Activated CD4-positive, alpha-beta T cell treated with anti-CD3 and anti-CD28 coated beads for 48 hours (primary cell): Measurements from ENCODE around the gene GPR32.

Experiments
- DNase-seq: peaks from one replicate; pipeline ENCODE4 v3.0.0-alpha.2; 2020

GPR32 gene

DNA sequence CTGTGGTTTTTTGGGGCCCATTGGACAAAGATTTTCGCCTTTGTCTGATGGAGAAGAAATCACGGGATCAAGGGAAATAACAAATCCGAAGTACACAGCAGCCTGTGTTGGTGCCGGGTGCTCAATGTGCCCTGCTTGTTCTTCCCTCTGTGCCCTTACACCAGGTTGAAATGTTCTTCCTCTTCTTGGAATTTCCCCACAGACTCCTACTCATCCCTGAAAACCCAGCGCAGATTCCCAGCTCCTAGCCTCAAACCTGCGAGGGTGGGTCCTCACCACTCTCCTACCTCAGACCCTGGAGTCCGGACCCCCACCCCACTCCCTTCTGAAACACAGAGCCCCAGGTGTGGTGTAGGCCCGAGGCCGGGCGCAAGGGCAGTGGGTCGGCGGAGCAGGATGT lies 15.1 kb downstream of the GPR32 start:
- DNase-seq, result no peak

DNA sequence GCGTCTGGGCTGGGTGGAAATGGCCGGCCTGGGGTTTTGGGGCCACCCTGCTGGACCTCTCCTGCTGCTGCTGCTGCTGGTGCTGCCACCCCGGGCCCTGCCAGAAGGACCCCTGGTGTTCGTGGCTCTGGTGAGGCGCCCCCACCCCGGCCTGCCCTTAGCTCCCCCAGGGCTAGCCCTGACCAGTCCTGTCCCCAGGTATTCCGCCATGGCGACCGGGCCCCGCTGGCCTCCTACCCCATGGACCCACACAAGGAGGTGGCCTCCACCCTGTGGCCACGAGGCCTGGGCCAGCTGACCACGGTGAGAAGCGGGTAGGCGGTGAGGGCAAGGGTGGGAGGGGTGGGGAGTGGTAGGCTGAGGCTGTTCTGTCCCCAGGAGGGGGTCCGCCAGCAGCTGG lies 20.1 kb downstream of the GPR32 start, which contains the start of gene ACP4:
Gene ACP4, plus strand, starts transcription at position 20 of the 400 bp plus-strand sequence. Its CDS starts 0 bp downstream, at position 20.
- peak; percentile 17 for DNase-seq

DNA sequence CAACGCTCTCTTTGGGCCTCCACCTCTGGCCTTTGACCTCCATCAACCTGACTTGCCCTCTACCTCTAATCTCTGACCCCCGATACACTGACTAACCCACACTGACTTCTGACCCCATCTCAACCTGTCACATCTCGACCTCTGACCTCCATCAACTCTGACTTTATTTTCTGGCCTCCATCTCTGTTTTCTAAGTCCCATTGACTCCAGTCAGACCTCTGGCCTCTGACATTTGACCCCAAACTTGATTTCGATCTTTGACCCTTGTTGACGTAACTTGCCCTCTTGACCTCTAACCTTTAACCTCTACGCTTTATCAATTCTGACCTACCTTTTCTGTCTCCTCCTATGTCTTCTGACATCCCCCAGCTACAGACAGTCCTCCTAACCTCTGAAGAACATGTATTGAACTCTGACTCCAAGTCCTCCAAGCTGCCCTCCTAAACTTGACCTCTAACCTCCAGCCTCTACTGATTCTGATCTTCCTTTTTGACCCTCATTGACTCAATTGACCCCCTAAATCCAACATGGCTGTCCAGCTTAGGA lies 20.7 kb downstream of the GPR32 start:
- no peak for DNase-seq

DNA sequence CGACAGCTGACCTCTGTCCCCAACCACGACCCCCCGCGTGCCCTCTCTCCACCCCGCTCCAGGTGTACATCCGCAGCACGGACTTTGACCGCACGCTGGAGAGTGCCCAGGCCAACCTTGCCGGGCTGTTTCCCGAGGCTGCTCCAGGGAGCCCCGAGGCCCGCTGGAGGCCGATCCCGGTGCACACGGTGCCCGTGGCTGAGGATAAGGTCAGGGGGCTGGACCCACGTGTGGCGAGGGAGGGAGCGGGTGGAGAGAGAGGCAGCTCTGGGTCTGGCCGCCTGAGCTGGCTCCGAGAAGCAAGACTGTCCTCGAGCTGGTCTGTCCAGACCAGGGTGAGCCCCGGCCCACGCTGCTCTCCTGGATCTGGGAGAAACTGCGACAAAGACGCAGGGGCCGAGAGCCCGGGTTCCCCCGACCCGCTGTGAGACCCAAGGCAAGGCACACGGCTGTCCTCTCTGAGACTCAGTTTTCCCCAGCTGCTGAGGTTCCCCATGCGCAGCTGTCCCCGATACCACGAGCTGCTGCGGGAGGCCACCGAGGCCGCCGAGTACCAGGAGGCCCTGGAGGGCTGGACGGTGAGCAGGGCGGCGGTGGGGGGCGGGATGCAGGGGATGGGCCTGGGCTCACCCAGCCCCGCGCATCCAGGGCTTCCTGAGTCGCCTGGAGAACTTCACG lies 21.5 kb downstream of the GPR32 start:
- no peak for DNase-seq

DNA sequence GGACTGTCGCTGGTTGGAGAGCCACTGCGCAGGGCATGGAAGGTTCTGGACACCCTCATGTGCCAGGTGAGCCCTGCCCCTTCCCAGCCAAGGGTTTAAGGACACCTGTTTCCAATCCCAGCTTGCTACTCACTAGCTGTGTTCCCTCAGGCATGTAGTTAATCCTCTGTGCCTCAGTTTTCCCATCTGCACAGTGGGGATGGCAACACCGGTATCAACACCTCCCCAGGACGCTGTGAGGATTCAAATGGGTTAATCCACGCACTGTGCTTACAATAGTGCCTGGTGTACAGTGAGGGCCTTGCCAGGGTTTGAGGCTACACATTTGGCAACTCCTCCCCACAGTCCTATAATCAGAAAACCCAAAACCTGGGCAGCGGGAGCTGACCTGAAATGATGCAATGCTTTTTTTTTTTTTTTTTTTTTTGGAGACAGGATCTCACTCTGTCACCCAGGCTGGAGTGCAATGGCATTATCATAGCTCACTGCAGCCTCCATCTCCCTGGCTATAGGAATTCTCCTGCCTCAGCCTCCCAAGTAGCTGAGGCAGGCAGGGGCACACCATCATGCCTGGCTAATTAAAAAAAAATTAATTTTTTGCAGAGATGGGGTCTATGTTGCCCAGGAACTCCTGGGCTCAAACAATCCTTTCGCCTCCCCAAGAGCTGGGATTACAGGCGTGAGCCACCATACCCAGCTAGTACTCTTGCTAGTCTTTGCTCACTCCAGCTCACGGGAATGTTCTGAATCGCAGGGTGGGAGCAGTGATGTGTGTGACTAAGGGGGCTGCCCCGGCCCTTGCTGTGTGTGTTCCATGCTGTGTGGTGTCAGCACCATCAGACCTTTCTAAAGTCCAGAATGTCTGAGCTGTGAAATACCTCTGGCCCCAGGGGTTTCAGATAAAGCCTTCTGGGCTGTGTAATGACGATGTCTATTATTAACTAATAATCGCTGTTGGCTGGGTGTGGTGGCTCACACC lies 22.3 kb downstream of the GPR32 start:
- no peak for DNase-seq

DNA sequence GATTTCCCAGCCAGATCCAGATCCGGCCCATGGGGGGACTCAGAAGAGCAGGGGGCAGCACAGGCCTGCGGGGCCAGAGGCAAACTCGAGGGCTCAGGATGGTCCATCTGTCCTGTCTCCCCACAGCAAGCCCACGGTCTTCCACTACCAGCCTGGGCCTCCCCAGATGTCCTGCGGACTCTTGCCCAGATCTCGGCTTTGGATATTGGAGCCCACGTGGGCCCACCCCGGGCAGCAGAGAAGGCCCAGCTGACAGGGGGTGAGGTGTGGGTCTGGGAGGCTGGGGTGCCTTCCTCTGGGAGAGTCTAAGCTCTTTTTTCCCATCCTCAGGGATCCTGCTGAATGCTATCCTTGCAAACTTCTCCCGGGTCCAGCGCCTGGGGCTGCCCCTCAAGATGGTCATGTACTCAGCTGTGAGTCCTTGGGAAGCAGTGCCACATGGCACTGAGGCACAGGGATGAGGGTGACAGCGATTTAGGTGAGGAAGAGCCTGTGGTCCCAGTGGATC lies 23.3 kb downstream of the GPR32 start:
- DNase-seq, result no peak

DNA sequence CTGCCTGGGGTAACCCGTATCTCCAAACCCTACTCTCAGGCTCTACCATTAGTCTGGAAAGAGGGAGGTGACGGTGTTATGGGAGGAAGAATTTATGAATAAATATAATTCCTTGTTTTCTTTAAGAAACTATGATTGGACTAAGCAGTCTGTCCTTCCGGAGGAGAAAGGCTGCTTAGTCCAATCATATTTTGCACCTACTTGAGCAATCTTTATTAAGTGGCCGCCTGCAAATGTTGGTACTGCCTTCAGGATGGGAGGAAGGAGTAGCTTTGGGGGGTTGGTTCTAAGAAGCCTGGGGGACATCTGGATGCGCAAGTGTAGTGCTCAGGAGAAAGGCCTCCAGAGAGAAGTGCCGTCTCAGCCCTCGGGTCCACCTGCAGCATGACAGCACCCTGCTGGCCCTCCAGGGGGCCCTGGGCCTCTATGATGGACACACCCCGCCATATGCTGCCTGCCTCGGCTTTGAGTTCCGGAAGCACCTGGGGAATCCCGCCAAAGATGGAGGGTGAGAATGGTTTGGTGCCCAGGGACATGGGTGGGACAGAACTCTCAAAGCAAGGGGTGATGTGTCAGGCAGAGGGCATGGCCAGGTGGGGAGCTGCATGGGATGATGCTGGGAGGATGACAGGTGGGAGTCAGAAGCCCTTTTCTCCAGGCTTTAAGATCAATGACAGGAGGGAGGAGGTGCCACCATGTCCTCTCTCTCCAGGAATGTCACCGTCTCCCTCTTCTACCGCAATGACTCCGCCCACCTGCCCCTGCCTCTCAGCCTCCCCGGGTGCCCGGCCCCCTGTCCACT lies 24.0 kb downstream of the GPR32 start:
- DNase-seq, result peak; percentile 53

DNA sequence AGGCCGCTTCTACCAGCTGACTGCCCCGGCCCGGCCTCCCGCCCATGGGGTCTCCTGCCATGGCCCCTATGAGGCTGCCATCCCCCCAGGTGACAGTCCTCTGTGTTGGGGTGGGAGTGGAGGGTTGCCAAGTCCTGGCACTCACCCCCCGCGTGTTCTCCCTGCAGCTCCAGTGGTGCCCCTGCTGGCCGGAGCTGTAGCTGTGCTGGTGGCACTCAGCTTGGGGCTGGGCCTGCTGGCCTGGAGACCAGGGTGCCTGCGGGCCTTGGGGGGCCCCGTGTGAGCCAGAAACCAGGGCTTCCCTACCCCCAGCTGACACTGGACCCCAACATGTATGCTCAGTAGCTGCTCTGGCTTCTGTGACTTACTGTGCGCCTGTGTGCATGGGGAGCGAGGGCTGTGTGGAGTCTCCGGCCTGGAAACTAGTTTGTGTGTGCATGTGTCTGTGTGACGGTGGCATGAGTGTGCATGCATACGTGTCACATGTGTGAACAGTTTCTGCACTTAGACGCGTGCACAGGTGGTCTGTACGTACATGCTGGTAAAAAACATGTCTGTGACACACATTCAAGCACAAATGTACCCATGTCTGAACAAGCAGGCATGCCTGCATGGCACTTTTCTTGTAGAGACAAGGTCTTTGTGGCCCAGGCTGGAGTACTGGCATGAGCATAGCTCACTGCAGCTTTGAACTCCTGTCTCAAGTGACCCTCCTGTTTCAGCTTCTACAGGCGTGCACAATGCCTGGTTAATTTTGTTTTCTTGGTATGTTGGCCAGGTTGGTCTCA lies 24.8 kb downstream of the GPR32 start:
- DNase-seq, result peak; percentile 57

DNA sequence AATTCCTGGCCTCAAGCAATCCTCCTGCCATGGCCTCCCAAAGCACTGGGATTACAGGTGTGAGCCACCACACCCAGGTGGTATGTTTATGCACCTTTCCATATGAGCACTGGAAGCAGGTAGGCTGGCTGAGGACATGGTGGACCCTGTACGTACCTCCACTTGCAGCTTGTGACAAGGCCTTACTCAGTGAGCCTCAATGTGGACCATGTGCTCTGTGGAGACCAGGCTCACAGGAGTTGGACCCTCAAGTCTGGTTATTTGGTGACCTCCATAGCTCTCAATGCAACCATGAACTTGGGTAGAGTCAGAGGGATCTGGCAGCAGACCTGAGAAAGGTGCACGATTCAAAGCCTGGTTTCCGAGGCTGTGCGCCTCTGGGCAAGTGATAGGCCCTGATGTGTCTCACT lies 25.4 kb downstream of the GPR32 start:
- no peak for DNase-seq

DNA sequence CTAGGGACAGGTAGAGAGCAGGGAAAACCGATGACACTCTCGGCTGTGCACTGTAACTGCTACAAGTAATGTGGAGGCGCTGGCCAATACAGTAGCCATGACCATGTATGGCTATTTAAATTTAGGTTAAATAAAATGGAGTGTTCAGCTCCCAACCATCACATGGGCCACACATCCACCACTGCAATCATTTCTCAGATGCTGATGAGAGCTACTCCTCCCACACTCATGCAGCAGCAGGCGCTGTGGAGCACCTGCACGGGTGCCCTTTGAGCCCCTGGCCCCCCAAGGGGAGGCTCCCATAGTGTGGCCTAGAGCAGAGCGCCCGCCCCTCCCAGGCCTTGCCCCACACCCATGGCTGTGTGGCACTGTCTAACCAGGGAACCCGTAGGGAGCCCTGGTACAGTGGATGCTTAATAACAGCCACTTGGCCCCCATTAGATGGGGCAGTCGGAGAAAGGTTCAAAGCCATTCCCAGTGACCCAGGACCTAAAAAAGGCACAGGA lies 25.9 kb downstream of the GPR32 start:
- DNase-seq, result no peak

DNA sequence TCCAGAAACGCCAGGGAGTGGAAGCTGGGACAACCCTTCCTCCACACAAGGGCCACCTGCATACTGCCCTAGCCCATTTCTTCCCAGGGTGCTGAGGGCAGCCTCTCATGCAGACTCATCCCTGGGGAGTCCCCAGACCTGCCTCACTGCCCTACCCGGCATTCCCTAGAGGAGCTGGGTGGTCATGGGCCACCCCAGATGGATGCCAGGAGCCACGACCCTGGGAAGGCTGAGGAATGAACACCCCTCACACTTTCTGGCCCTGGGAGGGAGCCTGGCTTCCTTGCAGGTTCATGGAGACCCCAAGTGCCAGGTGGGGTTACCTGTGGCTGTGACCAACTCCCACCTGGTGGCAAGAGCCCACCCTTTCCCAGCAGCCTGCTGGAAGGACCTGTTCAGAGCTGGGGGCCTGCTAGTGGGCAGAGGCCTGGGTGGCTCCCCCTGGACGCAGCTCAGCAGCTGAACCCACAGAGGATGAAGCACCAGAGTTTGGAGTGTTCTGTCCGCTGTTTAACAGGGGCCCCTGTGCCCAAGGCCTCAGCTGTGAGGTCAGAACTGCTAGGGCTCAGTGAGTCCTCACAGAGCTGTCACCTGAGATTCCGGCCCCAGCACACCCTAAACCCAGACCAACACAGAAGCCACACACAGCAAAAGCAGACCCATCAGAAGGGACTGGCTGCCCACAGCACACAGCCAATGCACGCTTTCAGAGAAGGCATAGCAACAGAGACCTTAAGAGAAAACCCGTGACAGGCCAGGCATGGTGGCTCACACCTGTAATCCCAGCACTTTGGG lies 26.6 kb downstream of the GPR32 start:
- DNase-seq, result no peak

DNA sequence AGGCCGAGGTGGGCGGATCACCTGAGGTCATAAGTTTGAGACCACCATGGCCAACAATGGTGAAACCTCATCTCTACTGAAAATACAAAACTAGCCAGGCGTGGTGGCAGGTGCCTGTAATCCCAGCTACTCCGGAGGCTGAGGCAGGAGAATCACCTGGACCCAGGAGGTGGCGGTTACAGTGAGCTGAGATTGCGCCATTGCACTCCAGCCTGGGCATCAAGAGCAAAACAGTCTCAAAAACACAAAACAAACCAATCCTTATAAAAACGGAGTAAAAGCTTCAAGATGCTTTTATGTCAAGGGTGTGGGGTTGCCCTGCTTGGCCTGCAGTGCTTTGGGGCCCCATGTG lies 27.1 kb downstream of the GPR32 start:
- no peak for DNase-seq

DNA sequence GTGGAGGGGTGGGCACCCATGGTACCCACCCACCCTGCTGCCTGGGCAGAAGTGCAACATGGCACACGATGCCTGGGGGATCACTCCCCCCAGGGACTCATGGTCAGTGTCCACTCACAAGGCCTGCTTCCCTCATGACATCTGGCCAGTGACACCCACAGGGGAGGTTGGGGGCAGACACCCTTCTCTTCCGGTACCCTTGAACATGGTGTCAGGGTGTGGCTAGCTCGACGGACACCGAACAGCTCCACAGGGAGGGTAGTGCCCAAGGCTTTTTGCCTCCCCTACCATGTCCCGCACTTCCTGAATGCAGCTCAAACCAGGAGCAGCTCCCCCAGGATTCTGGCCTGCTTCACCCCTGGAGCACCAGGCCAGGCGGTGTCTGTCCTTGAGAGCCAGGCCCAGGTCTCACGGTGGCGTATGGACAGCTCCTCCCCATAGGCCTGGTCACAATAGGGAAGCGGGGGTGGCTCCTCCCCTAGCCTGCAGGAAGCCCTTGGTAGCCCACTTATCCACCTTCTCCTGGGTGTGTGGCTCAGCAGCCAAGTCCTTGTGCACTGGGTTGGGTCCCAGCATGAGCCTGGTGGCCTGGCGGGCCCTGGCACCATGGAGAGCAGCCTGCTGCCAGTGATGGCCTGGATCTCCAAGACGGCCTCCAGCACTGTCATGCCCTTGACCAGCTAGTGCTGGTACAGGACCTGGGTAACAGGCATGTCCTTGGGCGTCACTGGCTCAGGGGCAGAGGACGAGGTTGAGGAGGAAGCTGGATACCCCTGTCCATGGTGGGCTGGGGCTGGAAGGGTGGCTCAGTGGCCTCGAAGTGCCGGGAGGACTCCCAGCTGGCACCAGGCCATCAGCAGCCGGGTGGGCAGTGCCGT lies 27.8 kb downstream of the GPR32 start:
- no peak for DNase-seq

DNA sequence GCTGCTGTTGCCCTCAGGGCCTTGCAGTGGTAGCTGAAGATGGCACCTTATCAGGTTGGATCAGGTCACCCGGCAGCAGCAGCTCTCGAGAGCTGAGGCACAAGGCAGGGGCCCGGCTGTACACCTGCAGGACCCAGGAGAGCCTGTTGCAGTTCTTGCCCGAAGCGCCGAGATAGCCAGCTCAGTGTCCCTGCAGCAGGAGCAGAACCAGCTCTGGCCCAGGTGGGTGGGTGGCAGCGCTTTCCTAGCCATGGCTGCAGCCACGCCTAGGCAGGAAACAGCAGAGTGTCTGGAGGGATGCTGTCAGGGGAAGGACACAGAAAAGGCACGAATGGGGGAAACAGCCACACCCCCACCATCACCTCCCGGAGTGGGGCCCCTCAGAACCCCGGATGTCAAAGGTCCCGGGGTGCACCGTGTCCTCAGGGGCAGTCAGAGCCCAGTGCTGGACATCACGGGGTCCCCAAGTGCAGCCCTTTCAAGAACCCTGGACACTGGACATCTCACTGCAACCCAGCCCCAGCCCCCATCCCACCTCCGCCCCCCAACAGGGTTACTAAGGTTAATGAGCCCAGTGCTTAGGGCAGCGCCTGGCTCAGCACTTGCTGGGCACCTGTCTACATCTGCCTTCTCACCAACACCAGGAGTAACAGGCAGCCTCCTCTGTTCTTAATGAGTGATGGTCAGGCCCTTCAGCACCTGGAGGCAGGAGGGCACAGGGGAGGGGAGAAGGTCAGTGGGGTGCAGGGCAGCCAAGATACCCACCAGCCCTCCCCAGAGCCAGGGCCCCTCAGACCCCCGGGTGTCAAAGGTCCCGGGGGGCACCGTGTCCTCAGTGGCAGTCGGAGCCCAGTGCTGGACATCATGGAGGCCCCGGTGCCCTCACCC lies 28.6 kb downstream of the GPR32 start:
- DNase-seq, result no peak

DNA sequence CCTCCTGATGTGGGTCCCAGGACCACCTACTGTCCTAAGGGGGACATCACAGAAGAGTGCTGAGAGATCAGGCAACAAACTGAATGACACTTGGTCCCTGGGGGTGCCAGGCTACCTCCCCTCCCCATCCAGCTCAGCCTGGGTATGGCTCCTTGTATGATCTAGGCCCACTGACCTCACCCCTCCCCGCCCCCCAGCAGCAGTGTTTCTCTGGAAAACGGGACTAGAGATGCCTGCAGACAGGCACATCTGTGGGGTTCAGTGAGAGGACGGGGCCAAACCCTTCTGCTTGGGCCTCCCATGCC lies 29.2 kb downstream of the GPR32 start:
- DNase-seq, result no peak

DNA sequence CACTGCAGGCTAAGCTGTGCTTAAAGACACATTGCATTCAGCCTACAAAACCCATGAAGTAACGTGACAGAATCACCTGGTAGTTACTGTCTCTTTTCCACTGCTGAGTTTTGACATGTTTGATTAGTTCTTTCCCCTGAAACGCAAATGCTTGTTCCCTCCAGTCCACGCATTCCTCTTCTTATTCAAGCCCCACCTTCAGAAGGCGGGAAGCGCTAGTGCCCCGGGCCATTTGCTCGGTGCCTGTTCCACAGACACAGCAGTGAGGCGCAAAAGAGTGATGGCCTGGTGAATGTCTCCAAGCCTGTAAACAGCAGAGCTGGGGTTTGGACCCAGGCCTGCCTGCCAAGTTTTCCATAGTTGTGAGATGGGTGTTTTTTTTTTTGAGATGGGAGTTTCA lies 30.8 kb downstream of the GPR32 start:
- no peak for DNase-seq

DNA sequence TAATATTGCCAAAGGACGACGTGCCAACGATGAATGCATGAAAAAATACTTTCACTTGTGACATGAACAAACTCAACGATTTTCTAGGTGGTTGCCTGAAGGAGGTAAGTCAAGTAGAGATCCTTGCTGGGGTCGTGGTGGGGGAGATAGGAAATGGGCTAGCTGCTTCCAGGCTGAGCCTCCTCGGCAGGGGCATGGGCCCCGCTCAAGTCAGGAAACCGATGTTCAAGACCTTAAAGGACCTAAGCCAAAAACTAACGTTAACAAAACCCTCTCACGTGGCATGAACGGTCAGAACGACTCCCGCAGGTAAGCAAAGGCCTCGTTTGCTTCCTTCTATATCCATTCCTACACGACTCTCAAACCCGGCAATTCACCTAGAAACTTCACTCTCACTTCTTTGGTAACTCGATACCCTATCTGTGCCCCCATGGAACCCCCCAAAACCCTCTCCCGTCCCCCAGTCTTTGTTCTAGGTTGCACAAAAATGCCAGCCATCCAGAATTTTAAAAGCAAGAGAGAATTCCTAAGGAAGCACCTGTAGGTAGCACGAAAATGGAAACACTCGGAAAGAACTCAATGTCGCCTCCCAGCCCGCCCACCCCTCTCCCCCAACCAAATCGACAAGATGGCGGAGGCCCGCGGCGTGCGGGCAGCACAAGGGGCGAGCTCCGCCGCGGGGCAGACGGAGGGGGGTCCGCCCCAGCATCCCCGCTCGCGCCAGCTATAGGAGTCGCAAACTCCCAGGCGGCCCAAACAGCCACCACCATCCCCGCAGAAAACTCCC lies 33.6 kb downstream of the GPR32 start:
- DNase-seq, result peak; percentile 61
